Frontal cortex (tissue), 4 donors: Measurements from ENCODE around the gene RPL22. TPM values are rescaled to one million over a fixed set of nuclear protein-coding genes. Genes with fewer than 3 reads are reported as not detected.
"Not testable (repeated sequence)": the region's sequence is repeated elsewhere in the genome, so short reads cannot be mapped to it uniquely, and the experiment has no call there.

ENCODE experiments used
- DNase-seq, 2 donors: peaks; one replicate each; pipeline ENCODE4 v3.0.0; 2012; ENCODE audit warnings: low spot score in 2 of 2
- FAIRE-seq: peaks from 2 replicates; lab custom pipeline; 2012; peaks lifted over from hg19 to GRCh38; lab: Jason Lieb, UNC
- total RNA-seq: library from RNA; depleted of rRNA; stranded (reverse); fragments of >200 nt; gene quantifications from one replicate; pipeline ENCODE4 v1.2.3, GENCODE V29; 2014
- donor health status: control.
- donor health status: control.
- donor health status: control.

The RPL22 gene
- total RNA-seq, 1 donor from 2014 or later = 393 TPM

GRCh38 chr1:6234502-6235295, 35.3 kb upstream of the RPL22 start:
- DNase-seq = no peak
- no peak for FAIRE-seq

GRCh38 chr1:6233376-6233775, 34.0 kb upstream of the RPL22 start:
- FAIRE-seq = no peak

GRCh38 chr1:6225651-6226050, 26.3 kb upstream of the RPL22 start:
- no peak for FAIRE-seq
- DNase-seq = no peak

More at GRCh38 chr1:6233376-6233775, 34.0 kb upstream of the RPL22 start:
- DNase-seq = no peak

- DNase-seq (no peak), FAIRE-seq (no peak)
These were observed 25.3 kb upstream of the RPL22 start for GRCh38 chr1:6224718-6225117.

GRCh38 chr1:6223617-6224016, 24.2 kb upstream of the RPL22 start:
- no peak for DNase-seq
- FAIRE-seq = no peak

GRCh38 chr1:6222636-6223035, 23.2 kb upstream of the RPL22 start:
- no peak for FAIRE-seq
- no peak for DNase-seq

- no peak for DNase-seq
- no peak for FAIRE-seq
These were observed 21.9 kb upstream of the RPL22 start for GRCh38 chr1:6221210-6221784.

GRCh38 chr1:6220236-6220635, 20.8 kb upstream of the RPL22 start:
- FAIRE-seq (no peak), DNase-seq (no peak)

GRCh38 chr1:6219641-6220040, 20.2 kb upstream of the RPL22 start:
- not testable (repeated sequence) for FAIRE-seq, DNase-seq

GRCh38 chr1:6218375-6219164, 19.2 kb upstream of the RPL22 start:
- no peak for DNase-seq
- no peak for FAIRE-seq

GRCh38 chr1:6212193-6212959, 13.0 kb upstream of the RPL22 start:
- no peak for FAIRE-seq
- no peak for DNase-seq

GRCh38 chr1:6211731-6212130, 12.3 kb upstream of the RPL22 start:
- no peak for DNase-seq
- FAIRE-seq = no peak

GRCh38 chr1:6210591-6211355, 11.4 kb upstream of the RPL22 start:
- FAIRE-seq (no peak), DNase-seq (no peak)

GRCh38 chr1:6209661-6210580, 10.5 kb upstream of the RPL22 start:
- DNase-seq = no peak
- no peak for FAIRE-seq

GRCh38 chr1:6208723-6209660, 9.6 kb upstream of the RPL22 start:
- FAIRE-seq (no peak), DNase-seq (peak; percentile 73 to 83)

- FAIRE-seq (no peak), DNase-seq (no peak)
These were observed 8.5 kb upstream of the RPL22 start for GRCh38 chr1:6207921-6208320.
